IPS DF 6.9 (cell line): ENCODE data around the gene STK33.

Experiments used
- DNase-seq: peaks from one replicate; pipeline ENCODE4 v3.0.0-alpha.2; 2013; ENCODE audit warnings: low read depth, low spot score
- H3K27ac ChIP-seq: one replicate; pipeline ENCODE4 v1.5.1; 2013; ENCODE audit warnings: low read length, control low read depth
- H3K27me3 ChIP-seq: 2 replicates; pipeline ENCODE4 v1.6.1; 2013; ENCODE audit warnings: mild to moderate bottlenecking, low read length; ENCODE audit not compliant: control insufficient read depth, insufficient read depth
- H3K36me3 ChIP-seq: 2 replicates; pipeline ENCODE4 v1.6.1; 2013; ENCODE audit warnings: low read length; ENCODE audit not compliant: control insufficient read depth, insufficient read depth
- H3K4me1 ChIP-seq: 2 replicates; pipeline ENCODE4 v1.6.1; 2013; ENCODE audit warnings: low read length; ENCODE audit not compliant: control insufficient read depth, insufficient read depth
- H3K4me3 ChIP-seq: 2 replicates; pipeline ENCODE4 v1.5.1; 2013; ENCODE audit warnings: mild to moderate bottlenecking, low read length
- H3K9me3 ChIP-seq: 2 replicates; pipeline ENCODE4 v1.6.1; 2013; ENCODE audit warnings: low read length, inconsistent platforms; ENCODE audit not compliant: control insufficient read depth, insufficient read depth
- WGBS: extraction: QIAGEN DNeasy Blood & Tissue Kit; methylation state at CpG from one replicate; pipeline ENCODE4 v1.1.7; 2013; ENCODE audit warnings: mixed read lengths, missing lambda C conversion rate; ENCODE audit not compliant: insufficient read length, insufficient coverage; 5-methylcytosine and 5-hydroxymethylcytosine counted together

STK33 gene

DNA sequence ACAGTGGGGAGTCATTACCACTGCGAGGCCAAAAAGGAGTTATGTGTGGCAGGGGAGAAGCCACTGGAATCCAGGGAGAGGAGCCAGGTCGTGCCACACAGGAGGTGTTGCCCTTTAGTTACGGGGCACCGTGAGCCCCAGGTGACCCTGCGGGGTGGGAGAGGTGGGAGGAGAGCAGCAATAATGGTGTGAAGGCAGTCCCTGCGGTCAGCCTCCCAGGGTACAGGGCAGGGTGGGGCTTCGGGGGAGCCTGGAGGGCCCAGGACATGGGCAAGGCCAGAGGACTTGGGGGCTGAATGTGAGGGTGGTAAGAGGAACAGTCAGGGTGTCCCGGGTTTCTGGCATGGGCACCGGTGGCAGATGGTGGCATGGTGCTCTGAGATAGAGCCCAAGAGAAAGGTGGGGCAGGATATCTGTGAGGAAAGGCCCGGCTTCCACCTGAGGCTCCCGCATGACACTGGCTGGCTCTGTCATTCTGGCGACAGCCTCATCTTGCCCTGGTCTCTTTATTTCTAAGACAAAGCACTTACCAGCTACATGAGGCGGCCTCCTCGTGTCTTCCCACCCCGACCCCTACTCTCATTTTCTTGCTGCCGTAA lies 247.8 kb downstream of the STK33 start:
- H3K4me3 ChIP-seq, result no peak overlapping the region
- WGBS, result no CpG with 5 or more reads among the region's 16 CpGs
- H3K36me3 ChIP-seq, result no peaks in the 10 kb centered on the region
- H3K27me3 ChIP-seq, result no peaks in the 10 kb centered on the region
- DNase-seq, result no peak
- H3K27ac ChIP-seq, result no peak overlapping the region
- H3K9me3 ChIP-seq, result no peaks in the 10 kb centered on the region
- H3K4me1 ChIP-seq, result peaks cover 1% of the 10 kb centered on the region; the same call in 1 of the 2 replicates

DNA sequence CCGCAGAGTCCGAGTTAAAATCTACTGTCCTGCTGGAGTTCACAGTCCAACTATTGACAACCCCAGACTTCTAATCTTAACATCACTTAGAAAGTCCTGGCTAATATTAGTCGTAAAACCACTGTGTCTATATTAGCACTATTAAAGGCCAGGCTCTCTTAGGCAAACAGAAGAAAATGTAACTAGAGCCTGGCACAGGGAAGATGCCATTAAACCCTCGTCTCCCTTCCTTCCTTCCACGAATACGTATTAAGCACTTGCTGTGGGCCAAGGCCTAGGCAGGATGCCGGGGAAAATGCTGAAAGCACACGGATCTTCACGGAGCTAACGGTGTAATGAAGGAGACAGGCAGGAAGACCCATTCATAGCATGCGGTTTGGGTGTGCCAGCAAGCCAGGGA lies 248.8 kb downstream of the STK33 start:
- no peaks in the 10 kb centered on the region for H3K27me3 ChIP-seq
- no CpG with 5 or more reads among the region's 11 CpGs for WGBS

DNA sequence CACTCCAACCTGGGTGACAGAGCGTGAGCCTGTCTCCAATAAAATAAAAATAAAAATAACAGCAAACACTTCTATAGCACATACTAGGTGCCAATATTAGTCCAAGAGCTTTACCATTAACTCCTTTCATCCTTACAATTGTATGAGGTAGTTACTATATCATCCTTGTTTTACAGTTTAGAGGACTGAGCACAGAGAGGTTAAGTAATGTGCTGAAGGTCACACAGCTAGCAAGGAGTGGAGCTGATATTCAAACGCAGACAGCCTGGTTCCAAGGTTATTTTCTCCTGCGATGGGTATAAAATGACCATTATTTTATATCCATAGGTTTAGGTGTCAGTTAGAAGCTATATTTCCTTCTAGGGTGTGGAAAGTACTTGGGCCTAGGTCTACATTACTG lies 249.7 kb downstream of the STK33 start:
- Histone ChIP-seq H3K4me1 (peaks cover 1% of the 10 kb centered on the region; the same call in 1 of the 2 replicates), H3K9me3 (no peaks in the 10 kb centered on the region), H3K27me3 (no peaks in the 10 kb centered on the region), H3K36me3 (no peaks in the 10 kb centered on the region), H3K27ac (no peak overlapping the region), H3K4me3 (no peak overlapping the region)
- DNase-seq, result no peak
- no CpG with 5 or more reads among the region's 3 CpGs for WGBS

More for the DNA sequence above, 248.8 kb downstream of the STK33 start:
- Histone ChIP-seq H3K9me3 (no peaks in the 10 kb centered on the region), H3K27ac (no peak overlapping the region), H3K36me3 (no peaks in the 10 kb centered on the region), H3K4me1 (peaks cover 1% of the 10 kb centered on the region; the same call in 1 of the 2 replicates), H3K4me3 (no peak overlapping the region)
- DNase-seq, result no peak

DNA sequence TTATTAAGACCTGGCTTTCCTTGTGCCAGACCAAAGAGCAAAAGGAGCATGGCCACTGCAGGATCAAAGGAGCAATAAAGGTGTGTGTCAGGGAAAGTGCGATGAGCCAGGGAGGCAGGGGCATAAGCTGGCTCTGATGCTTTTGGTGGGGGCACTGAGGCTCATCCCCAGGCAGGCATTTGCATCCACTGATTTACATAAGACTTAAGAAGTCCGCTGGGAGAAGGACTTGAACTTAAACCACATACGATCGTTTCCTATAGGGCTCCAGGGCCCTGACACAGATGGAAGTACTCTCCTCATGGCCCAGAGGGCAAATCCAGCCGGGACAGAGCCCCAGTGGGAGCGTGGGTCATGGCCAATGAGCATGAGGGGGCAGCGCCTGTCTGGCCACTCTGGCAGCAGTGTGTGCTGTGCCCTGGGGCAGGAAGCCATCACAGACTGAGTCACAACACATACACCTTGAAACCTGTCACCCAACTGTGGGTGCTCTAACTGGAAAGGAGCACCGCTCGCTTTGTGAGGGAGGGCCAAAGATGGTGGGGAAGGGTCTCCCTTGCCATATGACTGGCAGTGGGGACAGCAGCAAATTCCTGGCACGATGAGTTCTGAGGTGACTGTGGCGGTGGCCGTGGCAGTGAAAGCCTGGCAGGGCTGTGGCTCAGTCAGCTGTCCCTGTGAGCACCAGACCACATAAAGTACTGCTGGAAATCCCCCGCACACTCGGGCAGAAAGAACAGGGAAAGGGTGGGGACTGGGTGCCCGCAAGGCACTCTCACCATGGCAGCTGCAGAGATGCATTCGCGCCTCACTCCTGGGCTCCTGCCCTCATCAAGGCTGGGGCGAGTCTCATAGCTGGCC lies 251.0 kb downstream of the STK33 start:
- H3K27ac ChIP-seq, result no peak overlapping the region
- H3K27me3 ChIP-seq, result no peaks in the 10 kb centered on the region
- DNase-seq, result no peak
- no peaks in the 10 kb centered on the region for H3K36me3 ChIP-seq
- H3K4me1 ChIP-seq, result peaks cover 1% of the 10 kb centered on the region; the same call in 1 of the 2 replicates
- no peaks in the 10 kb centered on the region for H3K9me3 ChIP-seq
- no CpG with 5 or more reads among the region's 18 CpGs for WGBS
- no peak overlapping the region for H3K4me3 ChIP-seq

DNA sequence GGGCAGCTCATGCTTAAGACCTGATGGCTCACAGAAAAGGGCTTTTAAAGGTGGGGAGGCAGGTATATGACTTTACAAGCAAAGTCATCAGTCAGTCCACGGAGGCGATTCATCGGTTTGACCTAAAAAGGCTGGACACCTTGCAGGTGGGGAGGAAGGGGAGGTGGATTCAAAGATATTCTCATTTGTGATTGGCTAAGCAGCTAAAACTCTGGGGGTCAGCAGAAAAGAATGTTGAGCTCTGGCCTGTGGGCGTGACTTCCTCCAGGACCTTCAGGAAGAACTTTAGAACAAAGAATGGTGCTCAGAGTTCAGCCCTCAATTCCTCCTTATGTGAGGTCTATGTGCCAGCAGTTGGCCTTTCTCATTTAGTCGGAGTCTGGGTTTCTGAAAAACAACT lies 252.0 kb downstream of the STK33 start:
- H3K27me3 ChIP-seq, result no peaks in the 10 kb centered on the region
- no CpG with 5 or more reads among the region's 5 CpGs for WGBS

More for the DNA sequence above, 252.0 kb downstream of the STK33 start:
- H3K9me3 ChIP-seq, result no peaks in the 10 kb centered on the region
- no peak overlapping the region for H3K4me3 ChIP-seq
- no peaks in the 10 kb centered on the region for H3K36me3 ChIP-seq
- peaks cover 1% of the 10 kb centered on the region; the same call in 1 of the 2 replicates for H3K4me1 ChIP-seq
- DNase-seq, result no peak
- H3K27ac ChIP-seq, result no peak overlapping the region
